MM.1S (cell line): ENCODE measurements around the gene BATF3.

ENCODE experiments used
- DNase-seq: peaks from one replicate; pipeline ENCODE4 v3.0.0-alpha.2; 2015
- H2AFZ ChIP-seq: fragments of 300-600 bp; sonication (generic); 2 replicates; pipeline ENCODE4 v1.6.0; 2016; ENCODE audit warnings: antibody characterized with exemption, low read length
- H3F3A ChIP-seq: fragments of 300-600 bp; sonication (generic); 2 replicates; pipeline ENCODE4 v1.6.1; 2016; ENCODE audit warnings: mild to moderate bottlenecking, antibody characterized with exemption, low read length, moderate library complexity, mixed read lengths; ENCODE audit not compliant: insufficient read depth
- H3K27ac ChIP-seq: fragments of 300-600 bp; sonication (generic); 2 replicates; pipeline ENCODE4 v1.5.1; 2016; ENCODE audit warnings: mild to moderate bottlenecking, low read length
- H3K27me3 ChIP-seq: fragments of 300-600 bp; sonication (generic); replicated peaks from 2 replicates; pipeline ENCODE4 v1.6.0; 2016; ENCODE audit warnings: low read length; ENCODE audit not compliant: insufficient read depth
- H3K36me3 ChIP-seq: fragments of 300-600 bp; sonication (generic); replicated peaks from 2 replicates; pipeline ENCODE4 v1.6.1; 2016; ENCODE audit warnings: mild to moderate bottlenecking, low read length, mixed read lengths; ENCODE audit not compliant: insufficient read depth
- H3K4me1 ChIP-seq: fragments of 300-600 bp; sonication (generic); 2 replicates; pipeline ENCODE4 v1.6.1; 2016; ENCODE audit warnings: low read length, mixed read lengths
- H3K4me2 ChIP-seq: fragments of 300-600 bp; sonication (generic); 2 replicates; pipeline ENCODE4 v1.6.0; 2016; ENCODE audit warnings: low read depth, low read length
- H3K4me3 ChIP-seq: fragments of 300-600 bp; sonication (generic); 2 replicates; pipeline ENCODE4 v1.5.1; 2016; ENCODE audit warnings: low read length, mixed read lengths
- H3K79me2 ChIP-seq: fragments of 300-600 bp; sonication (generic); 2 replicates; pipeline ENCODE4 v1.6.1; 2016; ENCODE audit warnings: mixed run types, low read length, mixed read lengths
- H3K9ac ChIP-seq: fragments of 300-600 bp; sonication (generic); 2 replicates; pipeline ENCODE4 v1.6.1; 2016; ENCODE audit warnings: low read length, mixed read lengths
- H3K9me2 ChIP-seq: fragments of 300-600 bp; sonication (generic); replicated peaks from 2 replicates; pipeline ENCODE4 v1.6.1; 2016; ENCODE audit warnings: mild to moderate bottlenecking, low read length, mixed read lengths; ENCODE audit not compliant: insufficient read depth
- H3K9me3 ChIP-seq: fragments of 300-600 bp; sonication (generic); replicated peaks from 2 replicates; pipeline ENCODE4 v1.6.1; 2016; ENCODE audit warnings: mild to moderate bottlenecking, low read length, mixed read lengths; ENCODE audit not compliant: insufficient read depth
- H4K20me1 ChIP-seq: fragments of 300-600 bp; sonication (generic); 2 replicates; pipeline ENCODE4 v1.6.1; 2016; ENCODE audit warnings: mild to moderate bottlenecking, low read length, moderate library complexity, mixed read lengths; ENCODE audit not compliant: insufficient read depth
- CTCF ChIP-seq: fragments of 300-600 bp; sonication (generic); IDR thresholded peaks from 2 replicates; pipeline ENCODE4 v1.5.1; 2016; ENCODE audit warnings: antibody characterized with exemption, low read length, mixed read lengths
- EZH2 ChIP-seq: fragments of 300-600 bp; sonication (generic); optimal IDR thresholded peaks from 2 replicates; pipeline ENCODE3; 2017; ENCODE audit warnings: low read depth, mild to moderate bottlenecking, antibody characterized with exemption, low read length, mixed read lengths
- EZH2phosphoT487 ChIP-seq: fragments of 300-600 bp; sonication (generic); IDR thresholded peaks from 2 replicates; pipeline ENCODE4 v1.6.1; 2018; ENCODE audit warnings: antibody characterized with exemption, low read length

Gene BATF3

DNA sequence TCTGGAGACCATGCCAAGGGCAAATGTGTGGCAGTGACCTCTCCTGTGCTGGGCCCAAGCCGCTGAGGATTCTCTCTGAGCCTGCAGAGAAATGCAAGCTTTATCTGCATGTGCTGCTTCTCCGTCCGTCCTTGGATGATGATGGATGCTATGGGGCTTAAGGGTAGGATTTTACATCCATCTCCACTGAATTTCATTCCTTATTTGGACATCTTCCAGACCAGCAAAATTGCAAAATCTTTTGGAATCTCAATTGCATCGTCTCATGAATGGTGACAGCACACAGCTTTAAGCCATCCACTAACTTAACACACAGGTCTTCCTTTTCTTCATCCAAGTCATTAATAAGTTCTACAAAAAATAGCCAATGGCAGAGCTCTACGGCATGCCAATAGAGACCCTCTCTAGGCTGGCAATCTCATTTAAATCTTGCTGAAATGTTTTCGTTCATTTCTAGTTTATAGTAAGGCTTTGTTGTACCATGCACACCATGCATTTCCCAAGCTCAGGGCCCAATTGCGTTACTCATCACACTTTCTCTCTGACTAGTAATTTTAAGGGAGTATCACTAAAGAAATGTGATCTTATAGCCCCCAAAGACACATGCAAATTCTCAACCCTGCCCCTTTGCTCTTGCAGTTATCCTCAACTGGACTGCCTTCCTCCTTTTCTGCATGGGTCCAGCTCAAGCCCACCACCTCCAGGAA lies 11.1 kb downstream of the BATF3 start:
- Histone ChIP-seq H3K9me3 (no peaks in the 10 kb centered on the region), H3K9ac (no peak overlapping the region), H4K20me1 (no peaks in the 10 kb centered on the region), H3K36me3 (no peaks in the 10 kb centered on the region), H3K4me3 (no peak overlapping the region), H2AFZ (no peak overlapping the region), H3K79me2 (no peaks in the 10 kb centered on the region), H3K4me2 (no peak overlapping the region), H3K9me2 (no peaks in the 10 kb centered on the region), H3K4me1 (no peaks in the 10 kb centered on the region), H3F3A (no peaks in the 10 kb centered on the region), H3K27ac (no peak overlapping the region), H3K27me3 (no peaks in the 10 kb centered on the region)
- no peak for DNase-seq
- TF ChIP-seq CTCF: no peak
- TF ChIP-seq EZH2phosphoT487: no peak
- TF ChIP-seq EZH2: no peak

GRCh38 chr1:212687811-212688210 lies 11.8 kb downstream of the BATF3 start:
- Histone ChIP-seq H3K9me3 (no peaks in the 10 kb centered on the region), H3K4me1 (peaks cover 7% of the 10 kb centered on the region; the same call in 1 of the 2 replicates), H3K9ac (no peak overlapping the region), H3F3A (no peaks in the 10 kb centered on the region), H3K27me3 (no peaks in the 10 kb centered on the region), H3K9me2 (no peaks in the 10 kb centered on the region), H3K4me2 (no peak overlapping the region), H3K27ac (no peak overlapping the region), H2AFZ (no peak overlapping the region), H3K79me2 (no peaks in the 10 kb centered on the region), H4K20me1 (no peaks in the 10 kb centered on the region), H3K36me3 (no peaks in the 10 kb centered on the region), H3K4me3 (no peak overlapping the region)
- DNase-seq: no peak
- TF ChIP-seq EZH2phosphoT487 (no peak), EZH2 (no peak), CTCF (no peak)

- no peaks in the 10 kb centered on the region for H3K36me3 ChIP-seq
- H3K27me3 ChIP-seq: no peaks in the 10 kb centered on the region
- TF ChIP-seq CTCF (no peak), EZH2phosphoT487 (no peak), EZH2 (no peak)
- H3K79me2 ChIP-seq: no peaks in the 10 kb centered on the region
- DNase-seq: no peak
- H3K9me3 ChIP-seq: no peaks in the 10 kb centered on the region
- H3K4me3 ChIP-seq: no peak overlapping the region
- no peak overlapping the region for H2AFZ ChIP-seq
- H3K4me1 ChIP-seq: peaks cover 7% of the 10 kb centered on the region; the same call in 1 of the 2 replicates
- no peak overlapping the region for H3K9ac ChIP-seq
- no peaks in the 10 kb centered on the region for H3K9me2 ChIP-seq
- H3F3A ChIP-seq: no peaks in the 10 kb centered on the region
- H3K4me2 ChIP-seq: no peak overlapping the region
- no peak overlapping the region for H3K27ac ChIP-seq
- no peaks in the 10 kb centered on the region for H4K20me1 ChIP-seq
These were observed 13.0 kb downstream of the BATF3 start for GRCh38 chr1:212686591-212686990.
